Activated CD8-positive, alpha-beta T cell treated with anti-CD3 and anti-CD28 coated beads for 36 hours (primary cell): ENCODE results near the gene CFAP20. TPM values are rescaled to one million over a fixed set of nuclear protein-coding genes. Genes with fewer than 3 reads are reported as not detected.

Experiments
- ATAC-seq: fragments of 200-7000 bp; cut with Tn5 transposase; one replicate; pipeline ENCODE4 v1.10.0; 2021; ENCODE audit warnings: mild to moderate bottlenecking, moderate library complexity
- CTCF ChIA-PET: fragments of 350-600 bp; sonication (Branson Sonifier 250); formaldehyde crosslinking; loops from one replicate; lab custom pipeline; 2021; ENCODE audit warnings: antibody characterized with exemption; lab: Charles Lee
- POLR2A ChIA-PET: fragments of 350-600 bp; sonication (Branson Sonifier 250); formaldehyde crosslinking; loops from one replicate; lab custom pipeline; 2021; ENCODE audit warnings: antibody characterized with exemption; lab: Charles Lee
- DNase-seq: peaks from one replicate; pipeline ENCODE4 v3.0.0-alpha.2; 2020
- H3K27ac Mint-ChIP-seq: one replicate; pipeline ENCODE4 v1.8.0; 2021; ENCODE audit warnings: mild to moderate bottlenecking, mixed read lengths
- H3K27me3 Mint-ChIP-seq: one replicate; pipeline ENCODE4 v1.8.0; 2021; ENCODE audit warnings: mixed read lengths
- H3K36me3 Mint-ChIP-seq: one replicate; pipeline ENCODE4 v1.8.0; 2021; ENCODE audit warnings: low read depth, mixed read lengths
- H3K4me1 Mint-ChIP-seq: one replicate; pipeline ENCODE4 v1.8.0; 2021; ENCODE audit warnings: low read depth, mixed read lengths
- H3K4me3 Mint-ChIP-seq: one replicate; pipeline ENCODE4 v1.8.0; 2021; ENCODE audit warnings: mild to moderate bottlenecking, moderate library complexity, mixed read lengths
- H3K9me3 Mint-ChIP-seq: one replicate; pipeline ENCODE4 v1.8.0; 2021; ENCODE audit warnings: mixed read lengths
- intact Hi-C: fragments of 100-400 bp; cut with micrococcal nuclease; formaldehyde crosslinking; loops from one replicate; pipeline ENCODE4 v1.10.0; 2022
- total RNA-seq, 2 experiments: library from RNA; stranded (reverse); gene quantifications; one replicate each; pipeline ENCODE4 v1.2.3, GENCODE V29; 2021
- TF ChIP-seq, protein P1 (sequence below): fragments of 200-600 bp; IDR thresholded peaks from one replicate; pipeline ENCODE4 v1.8.0; 2022; ENCODE audit warnings: antibody characterized with exemption, mild to moderate bottlenecking

CFAP20 gene
- total RNA-seq, 2 experiments from 2014 or later: 36.5 to 40.4 TPM

DNA sequence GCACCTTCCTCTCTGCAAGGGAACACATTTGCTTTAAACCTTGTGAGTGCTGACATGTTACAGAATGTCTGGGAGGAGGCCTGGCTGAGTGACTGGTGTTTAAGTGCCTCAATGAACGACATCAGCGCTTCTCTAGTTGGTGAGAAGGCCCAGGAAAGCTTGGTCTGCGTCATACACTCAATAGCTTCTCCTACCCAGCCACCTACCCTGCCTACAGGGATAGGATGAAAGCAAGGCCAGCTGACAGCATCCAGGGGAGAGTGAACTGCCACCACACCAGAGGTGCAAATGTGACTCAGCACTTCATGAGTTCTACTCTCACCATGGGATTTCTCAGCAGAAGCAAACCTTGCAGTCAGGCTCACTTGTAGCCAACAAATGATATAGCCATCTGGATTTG, 31.7 kb upstream of the CFAP20 start:
- H3K9me3 Mint-ChIP-seq: no peaks in the 10 kb centered on the region
- H3K4me1 Mint-ChIP-seq: peaks cover 3% of the 10 kb centered on the region
- H3K36me3 Mint-ChIP-seq: peaks cover 38% of the 10 kb centered on the region
- intact Hi-C loops: no loop called here
- TF ChIP-seq, protein P1, sequence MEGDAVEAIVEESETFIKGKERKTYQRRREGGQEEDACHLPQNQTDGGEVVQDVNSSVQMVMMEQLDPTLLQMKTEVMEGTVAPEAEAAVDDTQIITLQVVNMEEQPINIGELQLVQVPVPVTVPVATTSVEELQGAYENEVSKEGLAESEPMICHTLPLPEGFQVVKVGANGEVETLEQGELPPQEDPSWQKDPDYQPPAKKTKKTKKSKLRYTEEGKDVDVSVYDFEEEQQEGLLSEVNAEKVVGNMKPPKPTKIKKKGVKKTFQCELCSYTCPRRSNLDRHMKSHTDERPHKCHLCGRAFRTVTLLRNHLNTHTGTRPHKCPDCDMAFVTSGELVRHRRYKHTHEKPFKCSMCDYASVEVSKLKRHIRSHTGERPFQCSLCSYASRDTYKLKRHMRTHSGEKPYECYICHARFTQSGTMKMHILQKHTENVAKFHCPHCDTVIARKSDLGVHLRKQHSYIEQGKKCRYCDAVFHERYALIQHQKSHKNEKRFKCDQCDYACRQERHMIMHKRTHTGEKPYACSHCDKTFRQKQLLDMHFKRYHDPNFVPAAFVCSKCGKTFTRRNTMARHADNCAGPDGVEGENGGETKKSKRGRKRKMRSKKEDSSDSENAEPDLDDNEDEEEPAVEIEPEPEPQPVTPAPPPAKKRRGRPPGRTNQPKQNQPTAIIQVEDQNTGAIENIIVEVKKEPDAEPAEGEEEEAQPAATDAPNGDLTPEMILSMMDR: no peak
- no peak overlapping the region for H3K4me3 Mint-ChIP-seq
- DNase-seq (no peak), ATAC-seq (peak; percentile 39)
- ChIA-PET POLR2A (no interaction called here), CTCF (interaction anchor here (0.5 kb wide), 1 partner anchor 10 kb away, joined by 3 read pairs; no protein-coding TSS in a partner anchor)
- H3K27ac Mint-ChIP-seq: peak overlapping the region; percentile 18
- no peaks in the 10 kb centered on the region for H3K27me3 Mint-ChIP-seq

GRCh38 chr16:58158725-58159124, 29.5 kb upstream of the CFAP20 start:
- DNase-seq (no peak), ATAC-seq (no peak)
- ChIA-PET CTCF (no interaction called here), POLR2A (interaction anchor here (0.6 kb wide), 1 partner anchor 1701 kb away, joined by 3 read pairs; no protein-coding TSS in a partner anchor)
- TF ChIP-seq, protein P1: no peak
- intact Hi-C loops: no loop called here
- Mint-ChIP-seq H3K9me3 (no peaks in the 10 kb centered on the region), H3K36me3 (peaks cover 21% of the 10 kb centered on the region), H3K4me3 (no peak overlapping the region), H3K4me1 (peaks cover 5% of the 10 kb centered on the region), H3K27ac (no peak overlapping the region), H3K27me3 (no peaks in the 10 kb centered on the region)

DNA sequence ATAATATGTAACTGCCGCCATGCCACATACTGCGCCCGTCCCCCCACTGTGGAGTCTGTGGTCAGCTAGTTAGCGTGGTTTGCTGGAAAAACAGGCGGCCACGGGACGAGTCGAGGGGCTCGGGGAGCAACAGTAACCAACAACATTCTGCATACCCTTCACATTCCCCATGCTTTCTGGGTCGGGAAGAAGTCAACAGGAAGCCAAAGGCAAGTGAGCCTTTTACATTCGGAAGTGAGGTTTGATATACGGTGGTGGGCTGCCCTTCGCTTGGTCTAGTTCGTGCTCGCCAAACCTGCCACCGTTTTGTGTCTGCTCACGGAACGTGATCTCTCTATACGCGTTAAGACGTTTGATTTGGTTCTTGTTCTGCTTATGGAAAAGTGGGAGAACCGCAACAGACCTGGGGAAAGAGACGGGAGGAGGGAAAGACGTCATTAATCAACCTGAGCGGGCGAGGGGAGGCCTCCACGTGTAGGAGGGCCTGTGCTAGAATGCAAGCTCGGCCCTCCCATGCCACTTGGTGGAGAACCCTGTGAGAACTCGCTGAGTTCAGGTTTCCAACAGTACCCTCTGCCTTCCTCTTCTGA, 28.9 kb upstream of the CFAP20 start:
- TF ChIP-seq, protein P1: no peak
- POLR2A ChIA-PET: no interaction called here
- H3K9me3 Mint-ChIP-seq: no peaks in the 10 kb centered on the region

DNA sequence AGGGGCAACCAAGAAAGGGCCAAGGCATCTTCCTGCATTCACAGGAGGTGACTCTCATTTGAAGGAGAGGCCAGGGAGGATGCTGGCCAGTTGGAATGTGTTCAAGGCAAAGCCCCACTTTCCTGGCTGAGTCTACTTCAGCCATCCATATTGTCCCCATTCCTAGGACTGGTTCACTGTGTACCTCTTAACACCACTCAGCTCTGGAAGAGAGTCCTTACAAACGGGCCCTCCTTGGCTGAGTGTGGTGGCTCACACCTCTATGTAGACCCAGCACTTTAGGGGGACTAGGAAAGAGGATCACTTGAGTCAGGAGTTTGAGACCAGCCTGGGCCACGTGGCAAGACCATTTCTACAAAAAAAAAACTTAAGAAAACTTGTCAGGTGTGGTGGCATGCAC, 28.1 kb upstream of the CFAP20 start:
- H3K27me3 Mint-ChIP-seq: no peaks in the 10 kb centered on the region
- peaks cover 12% of the 10 kb centered on the region for H3K36me3 Mint-ChIP-seq
- DNase-seq (no peak), ATAC-seq (no peak)
- no peak overlapping the region for H3K27ac Mint-ChIP-seq
- peaks cover 5% of the 10 kb centered on the region for H3K4me1 Mint-ChIP-seq
- intact Hi-C loops: no loop called here
- ChIA-PET CTCF (no interaction called here), POLR2A (interaction anchor here (1.0 kb wide), 1 partner anchor 15 kb away, joined by 3 read pairs; no protein-coding TSS in a partner anchor)
- TF ChIP-seq, protein P1: no peak
- no peak overlapping the region for H3K4me3 Mint-ChIP-seq
- H3K9me3 Mint-ChIP-seq: no peaks in the 10 kb centered on the region

More for the DNA sequence above, 28.9 kb upstream of the CFAP20 start:
- intact Hi-C loops: no loop called here
- H3K4me1 Mint-ChIP-seq: peaks cover 5% of the 10 kb centered on the region
- no peaks in the 10 kb centered on the region for H3K27me3 Mint-ChIP-seq
- no peak for ATAC-seq
- CTCF ChIA-PET: no interaction called here
- no peak for DNase-seq
- no peak overlapping the region for H3K27ac Mint-ChIP-seq
- H3K36me3 Mint-ChIP-seq: peaks cover 16% of the 10 kb centered on the region
- no peak overlapping the region for H3K4me3 Mint-ChIP-seq

DNA sequence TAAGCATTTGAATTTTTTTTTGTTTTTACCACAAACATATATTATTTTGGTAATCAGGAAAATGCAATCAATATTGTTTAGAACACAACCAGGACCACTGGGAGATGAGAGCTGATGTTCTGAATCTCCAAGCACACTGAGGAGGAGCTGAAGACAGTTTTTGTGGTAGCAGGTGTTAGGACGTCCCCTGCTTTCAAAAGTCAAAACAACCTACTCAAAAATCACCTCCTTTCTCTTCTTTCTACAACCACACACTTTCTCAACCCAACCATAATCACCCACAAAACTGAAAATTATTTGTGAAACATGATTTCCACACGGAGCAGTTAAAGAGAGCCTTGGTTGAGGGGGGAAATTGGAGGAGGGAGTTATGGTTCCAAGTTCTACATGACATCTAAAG, 26.7 kb upstream of the CFAP20 start:
- H3K4me1 Mint-ChIP-seq: peaks cover 5% of the 10 kb centered on the region
- TF ChIP-seq, protein P1: no peak
- CTCF ChIA-PET: no interaction called here
- H3K27me3 Mint-ChIP-seq: no peaks in the 10 kb centered on the region
- ATAC-seq (no peak), DNase-seq (no peak)
- H3K36me3 Mint-ChIP-seq: peaks cover 11% of the 10 kb centered on the region
- H3K9me3 Mint-ChIP-seq: no peaks in the 10 kb centered on the region
- H3K27ac Mint-ChIP-seq: no peak overlapping the region
- intact Hi-C loops: no loop called here
- H3K4me3 Mint-ChIP-seq: no peak overlapping the region
- POLR2A ChIA-PET: no interaction called here
